OCI-LY7 (cell line): ENCODE results near the gene ARFIP1. TPM values are rescaled to one million over a fixed set of nuclear protein-coding genes. Genes with fewer than 3 reads are reported as not detected.

ENCODE experiments used
- BruUV-seq: library from RNA; stranded (reverse); fragments of 400-500 nt; replicated peaks from 2 replicates; lab custom pipeline; 2021; lab: Mats Ljungman, UMichigan
- CTCF ChIA-PET: fragments of 300-600 bp; sonication (Branson Sonifier 250); formaldehyde crosslinking; loops from one replicate; lab custom pipeline; 2022; ENCODE audit warnings: antibody characterized with exemption; ENCODE audit not compliant: unreplicated experiment; lab: Charles Lee
- POLR2A ChIA-PET: fragments of 300-600 bp; sonication (Branson Sonifier 250); formaldehyde crosslinking; loops from one replicate; lab custom pipeline; 2022; ENCODE audit warnings: antibody characterized with exemption; lab: Charles Lee
- DNase-seq: peaks from one replicate; pipeline ENCODE4 v3.0.0-alpha.2; 2015; ENCODE audit warnings: low spot score
- H2AFZ ChIP-seq: fragments of 200-600 bp; sonication (generic), shearing (Covaris generic); 2 replicates; pipeline ENCODE4 v1.6.1; 2014; ENCODE audit warnings: mild to moderate bottlenecking, antibody characterized with exemption, low read length, moderate library complexity
- H3K27ac ChIP-seq: fragments of 200-600 bp; sonication (generic); 2 replicates; pipeline ENCODE4 v1.5.1; 2014; ENCODE audit warnings: mixed run types, low read depth, mild to moderate bottlenecking, moderate library complexity, low read length, inconsistent platforms; ENCODE audit not compliant: poor library complexity, severe bottlenecking
- H3K36me3 ChIP-seq: fragments of 200-600 bp; sonication (generic); 2 replicates; pipeline ENCODE4 v1.6.1; 2014; ENCODE audit warnings: mild to moderate bottlenecking, antibody characterized with exemption, low read length, moderate library complexity, mixed read lengths; ENCODE audit not compliant: insufficient read depth
- H3K4me1 ChIP-seq: fragments of 200-600 bp; sonication (generic); 2 replicates; pipeline ENCODE4 v1.5.1; 2014; ENCODE audit warnings: mild to moderate bottlenecking, low read length; ENCODE audit not compliant: insufficient read depth, poor library complexity, severe bottlenecking
- H3K4me2 ChIP-seq: fragments of 200-600 bp; sonication (generic); 2 replicates; pipeline ENCODE4 v1.6.1; 2014; ENCODE audit warnings: mild to moderate bottlenecking, low read length
- H3K4me3 ChIP-seq: fragments of 200-600 bp; sonication (generic); 2 replicates; pipeline ENCODE4 v1.5.1; 2014; ENCODE audit warnings: mild to moderate bottlenecking, low read depth, low read length; ENCODE audit not compliant: poor library complexity, severe bottlenecking
- H3K79me2 ChIP-seq: fragments of 200-600 bp; sonication (generic); 2 replicates; pipeline ENCODE4 v1.6.1; 2016; ENCODE audit warnings: low read depth, mild to moderate bottlenecking, low read length, moderate library complexity, mixed read lengths; ENCODE audit not compliant: insufficient read depth
- H3K9me2 ChIP-seq: fragments of 200-600 bp; sonication (generic); 2 replicates; pipeline ENCODE4 v1.6.1; 2016; ENCODE audit warnings: mild to moderate bottlenecking, low read length, mixed read lengths; ENCODE audit not compliant: insufficient read depth
- H3K9me3 ChIP-seq: fragments of 200-600 bp; sonication (generic); 2 replicates; pipeline ENCODE4 v1.6.1; 2014; ENCODE audit warnings: mild to moderate bottlenecking, mixed run types, low read length, mixed read lengths
- H4K20me1 ChIP-seq: fragments of 200-600 bp; sonication (generic); 2 replicates; pipeline ENCODE4 v1.6.1; 2014; ENCODE audit warnings: mild to moderate bottlenecking, antibody characterized with exemption, low read length, moderate library complexity, mixed read lengths; ENCODE audit not compliant: insufficient read depth
- EZH2phosphoT487 ChIP-seq: fragments of 200-600 bp; sonication (generic); IDR thresholded peaks from 2 replicates; pipeline ENCODE4 v1.6.1; 2018; ENCODE audit warnings: low read depth, borderline replicate concordance, mild to moderate bottlenecking, mixed run types, antibody characterized with exemption, low read length, moderate library complexity, mixed read lengths
- intact Hi-C: fragments of 100-400 bp; cut with micrococcal nuclease; formaldehyde crosslinking; loops from one replicate; pipeline ENCODE4 v1.10.0; 2022; ENCODE audit not compliant: unreplicated experiment
- total RNA-seq, 2 experiments: library from RNA; depleted of rRNA in 1 of 2; stranded (reverse); fragments of >200 nt in 1 of 2; shearing (Covaris generic) in 1 of 2; gene quantifications; 2 replicates each; pipeline ENCODE4 v1.2.3, GENCODE V29; 2014 to 2022
- TF ChIP-seq, protein P1 (sequence below): fragments of 200-600 bp; sonication (generic); conservative IDR thresholded peaks from 2 replicates; pipeline ENCODE4 v1.5.1; 2014; ENCODE audit warnings: mild to moderate bottlenecking, antibody characterized with exemption, low read length, moderate library complexity, mixed read lengths

The ARFIP1 gene
- total RNA-seq, 2 experiments from 2014 or later, result 27.0 to 29.3 TPM

DNA sequence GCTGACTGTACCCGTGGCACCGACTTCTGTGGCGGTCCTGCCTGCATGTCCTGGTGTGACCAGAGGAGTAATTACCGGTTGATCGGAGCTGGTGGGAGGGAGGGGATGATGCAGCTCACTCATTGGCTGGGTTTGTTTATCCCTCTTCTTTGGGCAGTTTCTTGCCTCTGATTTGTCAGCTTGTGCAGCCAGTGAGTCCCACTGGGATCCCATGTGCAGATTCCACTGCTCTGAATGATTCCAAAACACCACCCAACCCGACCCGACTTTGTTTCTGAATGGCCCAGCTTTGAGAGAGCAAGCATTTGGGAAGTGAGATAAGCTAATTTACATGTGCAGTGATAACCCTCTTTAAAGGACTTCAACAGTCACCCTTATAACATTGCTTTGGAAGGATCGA lies 170.2 kb downstream of the ARFIP1 start:
- ChIA-PET CTCF (no interaction called here), POLR2A (interaction anchor here (1.4 kb wide), 1 partner anchor 14 kb away, joined by 3 read pairs; no protein-coding TSS in a partner anchor)
- DNase-seq, result no peak
- H3K4me3 ChIP-seq, result no peak overlapping the region
- no peak for TF ChIP-seq EZH2phosphoT487
- TF ChIP-seq, protein P1, sequence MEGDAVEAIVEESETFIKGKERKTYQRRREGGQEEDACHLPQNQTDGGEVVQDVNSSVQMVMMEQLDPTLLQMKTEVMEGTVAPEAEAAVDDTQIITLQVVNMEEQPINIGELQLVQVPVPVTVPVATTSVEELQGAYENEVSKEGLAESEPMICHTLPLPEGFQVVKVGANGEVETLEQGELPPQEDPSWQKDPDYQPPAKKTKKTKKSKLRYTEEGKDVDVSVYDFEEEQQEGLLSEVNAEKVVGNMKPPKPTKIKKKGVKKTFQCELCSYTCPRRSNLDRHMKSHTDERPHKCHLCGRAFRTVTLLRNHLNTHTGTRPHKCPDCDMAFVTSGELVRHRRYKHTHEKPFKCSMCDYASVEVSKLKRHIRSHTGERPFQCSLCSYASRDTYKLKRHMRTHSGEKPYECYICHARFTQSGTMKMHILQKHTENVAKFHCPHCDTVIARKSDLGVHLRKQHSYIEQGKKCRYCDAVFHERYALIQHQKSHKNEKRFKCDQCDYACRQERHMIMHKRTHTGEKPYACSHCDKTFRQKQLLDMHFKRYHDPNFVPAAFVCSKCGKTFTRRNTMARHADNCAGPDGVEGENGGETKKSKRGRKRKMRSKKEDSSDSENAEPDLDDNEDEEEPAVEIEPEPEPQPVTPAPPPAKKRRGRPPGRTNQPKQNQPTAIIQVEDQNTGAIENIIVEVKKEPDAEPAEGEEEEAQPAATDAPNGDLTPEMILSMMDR, result no peak
- no peaks in the 10 kb centered on the region for H3K36me3 ChIP-seq
- no peaks in the 10 kb centered on the region for H4K20me1 ChIP-seq
- H3K9me2 ChIP-seq, result no peaks in the 10 kb centered on the region
- intact Hi-C loops, result no loop called here
- H3K9me3 ChIP-seq, result no peaks in the 10 kb centered on the region
- H3K79me2 ChIP-seq, result no peaks in the 10 kb centered on the region
- H3K4me2 ChIP-seq, result no peak overlapping the region
- H2AFZ ChIP-seq, result no peak overlapping the region
- BruUV-seq, result no TSS peak
- no peak overlapping the region for H3K27ac ChIP-seq
- no peaks in the 10 kb centered on the region for H3K4me1 ChIP-seq

DNA sequence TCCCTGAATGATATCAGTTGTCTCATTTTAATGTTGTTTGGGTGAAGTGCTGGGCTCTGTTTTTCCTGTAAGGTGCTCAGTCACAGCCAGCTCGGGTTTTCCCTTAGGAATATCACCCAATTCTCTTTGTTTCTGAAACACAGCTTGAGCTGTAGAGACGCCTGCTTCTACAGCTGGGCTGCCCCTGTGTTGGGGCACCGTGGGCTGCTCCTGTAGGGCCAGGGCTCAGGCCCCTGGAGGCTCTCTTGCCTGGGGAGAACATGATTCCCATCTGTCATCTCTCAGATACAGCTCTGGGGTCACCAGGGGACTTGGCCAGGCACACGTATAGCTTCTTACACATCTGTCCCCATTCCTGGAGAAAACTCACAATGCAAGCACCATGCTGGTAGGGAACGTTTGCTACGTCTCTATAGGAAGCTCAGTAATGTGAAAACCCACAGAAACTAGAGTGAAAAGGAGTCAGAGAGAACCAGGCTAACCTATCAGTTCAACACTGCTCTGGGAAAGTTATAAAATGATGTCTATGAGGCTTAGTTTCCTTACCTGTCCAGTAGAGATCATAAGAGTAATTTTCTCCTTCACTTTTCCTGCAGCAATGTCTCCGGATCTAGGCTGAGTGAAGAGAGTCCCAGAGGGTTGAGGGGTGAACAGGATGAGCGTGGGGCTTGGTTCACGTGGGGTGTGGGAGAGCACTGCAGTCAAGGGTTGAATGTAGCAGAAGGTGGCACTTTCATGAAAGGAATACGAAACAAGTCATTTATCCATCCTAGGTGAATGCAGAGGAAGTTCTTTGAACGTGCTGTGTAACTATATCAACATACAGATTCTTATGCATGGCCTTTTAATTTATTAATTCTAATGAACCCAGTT lies 170.9 kb downstream of the ARFIP1 start:
- Histone ChIP-seq H2AFZ (no peak overlapping the region), H3K9me2 (no peaks in the 10 kb centered on the region), H4K20me1 (no peaks in the 10 kb centered on the region), H3K4me2 (no peak overlapping the region), H3K79me2 (no peaks in the 10 kb centered on the region), H3K36me3 (no peaks in the 10 kb centered on the region), H3K4me3 (no peak overlapping the region), H3K27ac (no peak overlapping the region), H3K4me1 (no peaks in the 10 kb centered on the region), H3K9me3 (no peaks in the 10 kb centered on the region)
- POLR2A ChIA-PET, result interaction anchor here (0.5 to 1.4 kb wide), 2 partner anchors 8 to 14 kb away, joined by 3 read pairs; no protein-coding TSS in a partner anchor
- CTCF ChIA-PET, result no interaction called here
- DNase-seq, result no peak
- intact Hi-C loops, result no loop called here
- BruUV-seq, result no TSS peak
- TF ChIP-seq EZH2phosphoT487, result no peak

DNA sequence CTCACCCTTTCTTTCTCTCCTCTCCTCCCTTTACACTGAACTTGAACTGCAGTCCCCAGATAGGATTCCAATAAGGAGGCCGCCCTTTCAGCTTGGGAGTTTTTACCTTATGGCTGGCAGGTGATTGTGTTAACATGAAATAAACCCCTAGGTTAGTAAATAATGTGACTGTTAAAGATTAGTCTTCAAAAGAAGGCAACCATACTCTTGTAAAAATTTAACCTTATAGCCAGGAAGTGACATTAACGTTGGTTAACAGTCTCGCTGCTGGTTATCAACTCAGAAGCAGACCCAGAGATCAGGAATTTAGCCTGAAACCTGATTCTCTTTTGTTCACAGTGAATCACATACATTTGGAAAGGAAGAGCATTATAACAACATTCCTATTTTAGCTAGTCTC lies 171.6 kb downstream of the ARFIP1 start:
- H3K36me3 ChIP-seq, result no peaks in the 10 kb centered on the region
- no peaks in the 10 kb centered on the region for H3K9me3 ChIP-seq
- no peak overlapping the region for H3K4me3 ChIP-seq
- no peak overlapping the region for H2AFZ ChIP-seq
- H3K9me2 ChIP-seq, result no peaks in the 10 kb centered on the region
- intact Hi-C loops, result no loop called here
- ChIA-PET CTCF (no interaction called here), POLR2A (no interaction called here)
- no peaks in the 10 kb centered on the region for H3K79me2 ChIP-seq
- H3K4me2 ChIP-seq, result no peak overlapping the region
- DNase-seq, result no peak
- H4K20me1 ChIP-seq, result no peaks in the 10 kb centered on the region
- no peak for TF ChIP-seq EZH2phosphoT487
- no peaks in the 10 kb centered on the region for H3K4me1 ChIP-seq
- no TSS peak for BruUV-seq
- H3K27ac ChIP-seq, result no peak overlapping the region
